Stimulated activated CD4-positive, alpha-beta T cell treated with anti-CD3 and anti-CD28 coated beads, Interleukin-2, amount 100 ng/mL, for 24 hours (primary cell): ENCODE data around the gene TMEM132E.

Source experiments
- DNase-seq, 2 donors: peaks; one replicate each; pipeline ENCODE4 v3.0.0-alpha.2; 2020

TMEM132E gene

GRCh38 chr17:34571428-34572130, 7.8 kb upstream of the TMEM132E start:
- no peak for DNase-seq

- DNase-seq: no peak
Measured at GRCh38 chr17:34572483-34572882, 6.9 kb upstream of the TMEM132E start.

- DNase-seq: no peak
Measured at GRCh38 chr17:34575182-34575581, 4.2 kb upstream of the TMEM132E start.

GRCh38 chr17:34578016-34578415, 1.4 kb upstream of the TMEM132E start:
- DNase-seq: no peak

GRCh38 chr17:34578656-34579016, 746 bp upstream of the TMEM132E start:
- DNase-seq: no peak

GRCh38 chr17:34579979-34580684, 750 bp downstream of the TMEM132E start:
- peak in 1 of 2 donors; percentile 23 for DNase-seq

- DNase-seq: peak in 1 of 2 donors; percentile 30
Measured at GRCh38 chr17:34580685-34581445, 1.5 kb downstream of the TMEM132E start.

- DNase-seq: no peak
Measured at GRCh38 chr17:34581446-34582184, 2.2 kb downstream of the TMEM132E start.

- DNase-seq: no peak
Measured at GRCh38 chr17:34582185-34582900, 3.0 kb downstream of the TMEM132E start.

GRCh38 chr17:34582901-34583245, 3.5 kb downstream of the TMEM132E start:
- DNase-seq: no peak

GRCh38 chr17:34584805-34585416, 5.5 kb downstream of the TMEM132E start:
- no peak for DNase-seq

GRCh38 chr17:34586346-34586846, 7.0 kb downstream of the TMEM132E start:
- no peak for DNase-seq

- no peak for DNase-seq
Measured at GRCh38 chr17:34588266-34588665, 8.9 kb downstream of the TMEM132E start.

- no peak for DNase-seq
Measured at GRCh38 chr17:34589120-34589965, 10.0 kb downstream of the TMEM132E start.

GRCh38 chr17:34592002-34592401, 12.6 kb downstream of the TMEM132E start:
- DNase-seq: no peak

GRCh38 chr17:34596920-34597319, 17.5 kb downstream of the TMEM132E start:
- DNase-seq: no peak

- DNase-seq: no peak
Measured at GRCh38 chr17:34598161-34598776, 18.9 kb downstream of the TMEM132E start.

- no peak for DNase-seq
Measured at GRCh38 chr17:34601416-34601815, 22.0 kb downstream of the TMEM132E start.

GRCh38 chr17:34603974-34604373, 24.6 kb downstream of the TMEM132E start:
- no peak for DNase-seq

- DNase-seq: no peak
Measured at GRCh38 chr17:34606763-34607162, 27.4 kb downstream of the TMEM132E start.
